HK-2 (cell line): ENCODE data around the gene POPDC3.

Experiments
- DNase-seq: peaks from one replicate; pipeline ENCODE4 v3.0.0-alpha.2; 2018; ENCODE audit not compliant: unreplicated experiment

The POPDC3 gene

DNA sequence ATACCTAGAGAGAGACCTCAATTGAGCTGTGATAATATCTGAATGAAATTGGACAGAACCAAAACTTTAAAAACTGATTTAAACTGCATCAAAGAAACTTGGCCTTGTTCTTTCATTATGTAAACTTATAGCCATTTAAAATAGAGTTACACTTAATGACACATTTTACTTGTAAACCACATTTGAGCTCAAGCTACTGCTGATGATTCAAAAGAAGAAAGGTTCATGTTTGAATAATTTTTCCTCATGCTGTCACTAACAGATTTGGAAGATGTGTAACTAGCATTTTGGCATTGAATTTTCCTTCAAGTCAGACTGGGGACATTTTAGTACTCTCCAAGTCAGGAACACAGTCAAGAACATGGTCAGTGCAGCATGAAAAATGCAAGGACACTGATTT, 26.9 kb downstream of the POPDC3 start:
- no peak for DNase-seq

GRCh38 chr6:105151644-105152043, 28.2 kb downstream of the POPDC3 start:
- DNase-seq = no peak

DNA sequence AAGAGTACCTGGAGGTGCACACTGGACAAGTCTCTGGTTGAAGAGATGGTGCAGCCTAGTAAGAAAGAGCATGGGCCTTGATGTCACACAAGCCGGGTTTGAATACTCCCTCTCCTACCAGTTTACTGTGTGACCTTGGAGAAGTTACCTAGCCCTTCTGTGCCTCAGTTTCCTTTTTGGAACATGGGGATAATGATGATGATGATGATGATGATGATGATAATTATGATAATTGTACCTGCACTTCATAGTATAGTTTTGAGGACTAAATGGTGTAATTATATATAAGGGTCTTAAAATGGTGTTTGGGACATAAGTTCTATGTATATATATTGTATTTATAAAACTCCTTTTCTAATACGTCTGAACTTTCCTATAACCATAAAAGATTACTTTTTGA, 41.7 kb downstream of the POPDC3 start:
- DNase-seq = no peak

- peak; percentile 8 for DNase-seq
These were observed 42.4 kb downstream of the POPDC3 start for GRCh38 chr6:105137388-105137787.

- DNase-seq = peak; percentile 46
These were observed 43.1 kb downstream of the POPDC3 start for GRCh38 chr6:105136431-105137350.

DNA sequence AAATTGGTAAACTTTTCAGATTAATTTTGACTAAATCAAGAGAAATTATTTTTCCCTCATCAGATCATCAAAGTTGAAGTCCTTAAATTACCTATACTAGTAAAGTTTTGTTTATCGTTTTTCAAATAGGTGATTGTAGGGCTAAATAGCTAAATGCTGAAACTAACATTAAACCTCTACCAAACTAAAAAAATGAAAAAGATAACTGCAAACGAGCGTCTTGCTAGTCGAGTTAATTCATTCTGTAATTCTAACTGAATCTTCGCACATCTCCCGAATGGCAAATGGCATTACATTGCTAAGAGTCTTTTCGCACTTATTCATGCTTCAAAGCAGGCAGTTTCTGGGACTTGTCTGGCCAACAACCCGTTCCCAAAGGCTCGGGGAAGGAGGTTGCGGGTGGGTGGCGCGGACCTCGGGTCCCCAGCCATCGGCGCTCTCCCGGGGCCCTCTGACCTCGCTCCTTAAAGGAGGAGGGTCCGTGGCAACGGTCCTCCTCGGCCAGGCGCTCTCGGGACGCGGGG, 43.8 kb downstream of the POPDC3 start:
- DNase-seq = peak; percentile 8

DNA sequence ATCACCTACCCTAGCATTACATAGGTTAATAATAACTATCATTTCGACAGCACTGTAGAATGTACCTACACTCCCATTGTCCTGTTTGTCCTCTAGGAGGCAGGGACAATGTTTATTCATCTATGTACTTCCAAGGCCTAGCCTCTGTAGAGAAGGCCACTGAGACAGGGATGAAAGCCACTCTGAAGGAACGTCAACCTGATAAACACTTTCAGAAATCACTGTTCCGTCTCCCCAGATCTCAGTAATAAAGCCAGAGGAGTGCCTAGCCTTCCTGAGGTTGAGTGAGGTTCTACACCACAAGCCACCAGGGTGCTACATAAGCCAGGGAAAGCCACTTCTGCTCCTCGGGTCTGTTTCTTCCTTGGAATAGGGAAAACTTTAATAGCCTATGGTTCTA, 44.8 kb downstream of the POPDC3 start:
- DNase-seq = no peak

DNA sequence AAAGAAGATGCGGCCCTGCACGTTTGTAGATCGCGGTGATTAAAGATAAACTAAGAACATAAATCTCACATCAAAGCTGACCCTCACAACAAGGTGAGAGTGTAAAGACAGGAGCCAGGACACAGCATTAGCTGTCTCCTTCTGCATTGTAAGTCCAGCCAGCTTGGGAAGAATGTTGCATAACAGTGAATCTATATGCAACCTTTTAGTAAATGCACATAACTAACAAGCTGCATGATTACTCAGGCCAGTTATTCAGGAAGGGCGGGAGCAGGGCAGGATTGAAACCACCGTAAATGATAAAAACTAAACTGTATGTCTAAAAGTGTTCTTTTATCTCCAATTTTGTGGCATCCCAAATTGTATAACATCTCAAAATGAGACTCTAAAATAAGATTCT, 57.1 kb downstream of the POPDC3 start:
- no peak for DNase-seq

DNA sequence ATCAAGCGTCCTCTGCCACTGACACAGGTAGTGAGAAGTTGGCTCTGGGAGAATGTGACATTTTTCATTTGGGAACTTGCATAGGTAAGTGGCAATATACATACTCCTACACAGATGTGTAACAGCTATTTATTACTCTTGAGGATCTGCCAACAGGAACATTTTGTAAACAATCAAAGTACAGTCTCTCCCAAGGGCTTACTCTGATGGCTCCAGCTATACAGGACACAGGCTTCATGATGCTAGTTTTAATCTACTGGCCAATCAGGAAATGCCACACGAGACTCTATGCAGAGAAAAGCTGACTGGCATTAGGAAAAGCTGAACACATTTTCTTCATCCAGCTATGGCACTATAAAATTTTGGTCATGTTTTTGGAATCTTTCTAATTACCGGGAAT, 57.8 kb downstream of the POPDC3 start:
- DNase-seq = no peak

DNA sequence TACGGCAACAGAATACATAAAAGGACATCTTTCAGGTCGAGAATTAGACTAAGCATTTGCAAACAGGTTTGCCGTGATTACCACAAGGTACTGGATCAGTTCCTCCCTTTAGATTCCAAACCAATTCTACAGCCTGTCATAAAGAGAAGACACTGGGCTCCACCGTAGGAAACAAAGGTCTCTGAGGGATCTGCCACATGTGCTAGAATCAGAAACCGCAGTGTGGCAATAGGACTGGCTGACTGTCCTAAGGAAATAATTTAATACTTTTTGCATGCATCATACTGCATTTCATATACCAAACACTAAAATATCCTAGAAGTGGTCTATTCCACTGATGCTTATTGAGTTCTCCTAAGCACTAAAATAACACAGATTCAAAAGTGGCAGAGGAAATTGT, 59.2 kb downstream of the POPDC3 start:
- no peak for DNase-seq

- DNase-seq = no peak
These were observed 63.7 kb downstream of the POPDC3 start for GRCh38 chr6:105116150-105116549.

GRCh38 chr6:105113422-105113821, 66.4 kb downstream of the POPDC3 start:
- DNase-seq = no peak

DNA sequence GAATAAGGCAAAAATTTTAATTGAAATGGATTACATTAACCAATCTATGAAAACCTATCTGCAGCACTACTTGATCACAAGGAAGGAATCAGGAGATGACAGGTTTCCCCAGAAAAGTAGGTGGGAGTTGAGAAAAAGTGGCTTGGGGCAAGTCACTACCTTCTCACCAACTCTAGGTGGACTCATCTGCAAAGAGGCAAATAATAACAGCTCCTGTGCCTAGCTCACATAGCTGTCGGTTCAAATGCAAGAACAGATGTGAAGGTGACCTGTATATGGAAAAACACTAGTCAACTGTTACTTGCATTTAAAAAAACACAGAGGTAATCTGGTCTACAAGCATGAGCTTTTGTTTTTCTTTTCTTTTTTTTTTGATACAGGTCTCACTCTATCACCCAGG, 67.2 kb downstream of the POPDC3 start:
- no peak for DNase-seq

GRCh38 chr6:105111871-105112270, 67.9 kb downstream of the POPDC3 start:
- no peak for DNase-seq

GRCh38 chr6:105111105-105111504, 68.7 kb downstream of the POPDC3 start:
- DNase-seq = no peak

GRCh38 chr6:105109955-105110895, 69.6 kb downstream of the POPDC3 start:
- DNase-seq = no peak

DNA sequence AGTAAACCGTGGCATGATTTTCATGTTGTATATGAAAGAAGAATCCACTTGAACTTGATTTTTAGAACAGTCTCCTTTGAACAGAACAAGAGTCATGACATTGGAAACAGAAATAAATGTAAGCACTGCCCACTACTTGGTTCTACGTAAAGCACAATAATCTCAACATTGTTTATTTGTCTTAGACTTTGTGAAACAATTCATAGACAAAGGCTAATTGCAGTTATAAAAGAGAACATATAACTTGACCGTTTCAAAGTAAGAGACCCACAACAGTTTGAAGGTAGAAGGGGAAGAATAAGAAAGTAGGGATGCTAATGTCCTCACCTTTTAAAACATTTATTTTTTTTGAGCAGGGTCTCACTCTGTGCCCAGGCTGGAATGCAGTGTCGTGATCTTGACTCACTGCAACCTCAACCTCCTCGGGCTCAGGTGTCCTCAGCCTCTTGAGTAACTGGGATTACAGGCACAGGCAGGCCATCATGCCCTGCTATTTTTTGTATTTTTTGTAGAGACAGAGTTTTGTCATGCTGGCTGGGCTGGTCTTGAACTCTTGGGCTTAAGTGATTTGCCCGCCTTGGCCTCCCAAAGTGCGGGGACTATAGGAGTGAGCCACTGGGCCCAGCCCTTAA, 71.1 kb downstream of the POPDC3 start:
- no peak for DNase-seq
